Posterior cingulate gyrus (tissue), 11 donors: ENCODE measurements around the gene OR11A1.

Experiments
- DNase-seq, 10 donors: peaks; one replicate each; pipeline versions ENCODE4 v3.0.0 to v3.0.0-alpha.2; 2020 to 2021; ENCODE audit warnings: mixed read lengths in 3 of 10
- intact Hi-C: fragments of 100-400 bp; cut with DNase I; formaldehyde crosslinking; loops from one replicate; pipeline ENCODE4 v1.15.1; 2023

OR11A1 gene

GRCh38 chr6:29414588-29414987, 42.3 kb downstream of the OR11A1 start, which contains the start of gene OR12D1:
TSS of gene OR12D1 (plus strand) at chr6:29414928.
- no peak for DNase-seq
- intact Hi-C loops: no loop called here

GRCh38 chr6:29403801-29404200, 53.1 kb downstream of the OR11A1 start:
- no peak for DNase-seq
- intact Hi-C loops: no loop called here

- intact Hi-C loops: no loop called here
- no peak for DNase-seq
Observed at GRCh38 chr6:29399525-29399924, 57.3 kb downstream of the OR11A1 start.

GRCh38 chr6:29395331-29395730, 61.5 kb downstream of the OR11A1 start, which contains the start of gene OR12D2:
TSS of gene OR12D2 (plus strand) at chr6:29395631. CDS start at chr6:29396700, 1,069 bp downstream.
- intact Hi-C loops: no loop called here
- DNase-seq: no peak

- intact Hi-C loops: no loop called here
- no peak for DNase-seq
Observed at GRCh38 chr6:29388533-29388932, 68.3 kb downstream of the OR11A1 start.

GRCh38 chr6:29376003-29376402, 80.9 kb downstream of the OR11A1 start:
- no peak for DNase-seq
- intact Hi-C loops: loop anchor here (10.0 kb wide), 1 partner anchor 209 kb away; the partner anchor contains the start of gene OR2H2
